Stomach (tissue), 4 donors: ENCODE data around the gene FOSB.

Experiments used
- EP300 ChIP-seq: sonication (generic); formaldehyde crosslinking; IDR thresholded peaks from one replicate; pipeline ENCODE4 v1.6.1; 2017; ENCODE audit warnings: antibody characterized with exemption
- POLR2A ChIP-seq, 4 donors: fragments of 450-650 bp; IDR thresholded peaks; one replicate each; pipeline ENCODE4 v1.6.1; 2016; ENCODE audit warnings: antibody characterized with exemption in 4 of 4, control low read depth in 2 of 4, mild to moderate bottlenecking in 1 of 4, moderate library complexity in 1 of 4
- POLR2AphosphoS5 ChIP-seq, 3 donors: sonication (generic); formaldehyde crosslinking; IDR thresholded peaks; one replicate each; pipeline ENCODE4 v1.6.1; 2016; ENCODE audit warnings: antibody characterized with exemption in 3 of 3
- TF ChIP-seq, protein P1 (sequence below), 7 experiments: fragments of 450-650 bp in 4 of 7; fragments of 200-600 bp in 3 of 7; sonication (generic) in 3 of 7; IDR thresholded peaks; one replicate each; pipeline ENCODE4 v1.5.1; 2016 to 2019; ENCODE audit warnings: antibody characterized with exemption in 7 of 7, control low read depth in 2 of 7, mild to moderate bottlenecking in 1 of 7

DNA sequence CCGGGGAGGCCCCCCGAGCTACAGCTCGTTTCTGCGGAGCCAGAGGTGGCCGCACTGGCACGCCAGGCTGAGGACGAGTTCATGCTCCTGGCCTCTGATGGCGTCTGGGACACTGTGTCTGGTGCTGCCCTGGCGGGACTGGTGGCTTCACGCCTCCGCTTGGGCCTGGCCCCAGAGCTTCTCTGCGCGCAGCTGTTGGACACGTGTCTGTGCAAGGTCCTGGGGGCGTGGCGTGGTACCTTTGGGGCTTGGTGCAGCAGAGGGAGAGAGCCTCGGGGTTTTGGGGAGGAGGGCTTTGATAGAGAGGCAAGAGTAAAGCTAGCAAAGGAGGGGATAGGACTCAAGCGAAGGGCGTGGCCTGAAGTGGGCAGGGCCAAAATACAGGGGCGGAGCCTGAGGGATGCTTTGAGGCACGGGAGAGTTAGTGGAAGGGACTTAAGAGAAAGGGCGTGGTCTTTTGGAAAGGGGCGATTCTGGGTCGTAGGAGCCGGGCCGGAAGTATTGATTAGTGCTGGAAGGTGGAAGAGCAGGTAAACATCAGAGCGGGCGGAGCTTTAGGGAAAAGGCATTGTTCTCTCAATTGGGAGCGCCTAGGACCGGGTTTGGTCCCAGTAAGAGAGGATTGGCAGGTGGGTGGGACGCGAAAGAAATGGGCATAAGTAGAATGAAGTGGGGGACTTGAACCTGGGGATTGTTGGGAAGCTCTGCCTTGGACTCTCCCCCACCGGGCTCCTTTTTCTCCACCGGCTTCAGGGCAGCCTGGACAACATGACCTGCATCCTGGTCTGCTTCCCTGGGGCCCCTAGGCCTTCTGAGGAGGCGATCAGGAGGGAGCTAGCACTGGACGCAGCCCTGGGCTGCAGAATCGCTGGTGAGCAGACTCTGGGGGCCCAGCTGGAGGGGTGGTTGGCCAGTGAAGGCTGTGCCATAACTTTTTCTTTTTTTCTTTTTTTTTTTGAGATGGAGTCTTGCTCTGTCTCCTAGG lies 31.7 kb downstream of the FOSB start:
- TF ChIP-seq, protein P1, sequence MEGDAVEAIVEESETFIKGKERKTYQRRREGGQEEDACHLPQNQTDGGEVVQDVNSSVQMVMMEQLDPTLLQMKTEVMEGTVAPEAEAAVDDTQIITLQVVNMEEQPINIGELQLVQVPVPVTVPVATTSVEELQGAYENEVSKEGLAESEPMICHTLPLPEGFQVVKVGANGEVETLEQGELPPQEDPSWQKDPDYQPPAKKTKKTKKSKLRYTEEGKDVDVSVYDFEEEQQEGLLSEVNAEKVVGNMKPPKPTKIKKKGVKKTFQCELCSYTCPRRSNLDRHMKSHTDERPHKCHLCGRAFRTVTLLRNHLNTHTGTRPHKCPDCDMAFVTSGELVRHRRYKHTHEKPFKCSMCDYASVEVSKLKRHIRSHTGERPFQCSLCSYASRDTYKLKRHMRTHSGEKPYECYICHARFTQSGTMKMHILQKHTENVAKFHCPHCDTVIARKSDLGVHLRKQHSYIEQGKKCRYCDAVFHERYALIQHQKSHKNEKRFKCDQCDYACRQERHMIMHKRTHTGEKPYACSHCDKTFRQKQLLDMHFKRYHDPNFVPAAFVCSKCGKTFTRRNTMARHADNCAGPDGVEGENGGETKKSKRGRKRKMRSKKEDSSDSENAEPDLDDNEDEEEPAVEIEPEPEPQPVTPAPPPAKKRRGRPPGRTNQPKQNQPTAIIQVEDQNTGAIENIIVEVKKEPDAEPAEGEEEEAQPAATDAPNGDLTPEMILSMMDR (IDR thresholded peaks at IDR 0.05) = no peak
- TF ChIP-seq POLR2A (IDR thresholded peaks at IDR 0.05) (no peak), POLR2AphosphoS5 (IDR thresholded peaks at IDR 0.05) (no peak), EP300 (no peak)
